Activated CD4-positive, CD25-positive, alpha-beta regulatory T cell treated with anti-CD3 and anti-CD28 coated beads, Interleukin-2, amount 50 U/mL, for 24 hours (primary cell): ENCODE data around the gene ZNF320.
"Not testable (repeated sequence)": the region's sequence is repeated elsewhere in the genome, so short reads cannot be mapped to it uniquely, and the experiment has no call there.

Source experiments
- ATAC-seq, 2 donors: fragments of 150-1000 bp; cut with Tn5 transposase; one replicate each; pipeline ENCODE4 v1.10.0; 2021; ENCODE audit warnings: mild to moderate bottlenecking in 1 of 2, moderate library complexity in 1 of 2

The ZNF320 gene

GRCh38 chr19:52917531-52917930 lies 20.1 kb upstream of the ZNF320 start:
- no peak for ATAC-seq

GRCh38 chr19:52910648-52911047 lies 13.2 kb upstream of the ZNF320 start:
- ATAC-seq = no peak

- ATAC-seq = not testable (repeated sequence)
These were observed 6.8 kb upstream of the ZNF320 start for GRCh38 chr19:52904052-52904780.

GRCh38 chr19:52901842-52902241 lies 4.4 kb upstream of the ZNF320 start:
- ATAC-seq = no peak

GRCh38 chr19:52898596-52898995 lies 1.2 kb upstream of the ZNF320 start:
- ATAC-seq = not testable (repeated sequence)

- ATAC-seq = no peak
These were observed 666 bp upstream of the ZNF320 start for GRCh38 chr19:52898101-52898500.

- ATAC-seq = no peak
These were observed 851 bp downstream of the ZNF320 start for GRCh38 chr19:52896431-52897137.

GRCh38 chr19:52891336-52891735 lies 6.1 kb downstream of the ZNF320 start:
- ATAC-seq = no peak

- no peak for ATAC-seq
These were observed 7.5 kb downstream of the ZNF320 start for GRCh38 chr19:52889931-52890330.

- ATAC-seq = no peak
These were observed 8.4 kb downstream of the ZNF320 start for GRCh38 chr19:52889076-52889475.

GRCh38 chr19:52880895-52881389 lies 16.5 kb downstream of the ZNF320 start:
- no peak for ATAC-seq

- not testable (repeated sequence) for ATAC-seq
These were observed 24.4 kb downstream of the ZNF320 start for GRCh38 chr19:52872996-52873395.

- ATAC-seq = no peak
These were observed 26.0 kb downstream of the ZNF320 start for GRCh38 chr19:52871466-52871865.

- not testable (repeated sequence) for ATAC-seq
These were observed 29.4 kb downstream of the ZNF320 start for GRCh38 chr19:52868031-52868430.

GRCh38 chr19:52857378-52858191 lies 39.9 kb downstream of the ZNF320 start, which contains the start of gene ZNF468:
Gene ZNF468, minus strand, starts transcription at chr19:52857619. Its CDS starts 3,347 bp downstream, at chr19:52854272.
- peak; percentile 99 for ATAC-seq

- ATAC-seq = peak; percentile 3 to 9
These were observed 40.7 kb downstream of the ZNF320 start for GRCh38 chr19:52856540-52857377.
